NCI-H82 treated with DMSO at 0.1 percent for 48 hours (cell line): ENCODE results near the gene CFAP58.
"Not testable (repeated sequence)": the region's sequence is repeated elsewhere in the genome, so short reads cannot be mapped to it uniquely, and the experiment has no call there.

Experiments used
- DNase-seq: peaks from one replicate; lab custom pipeline; 2025; ENCODE audit not compliant: unreplicated experiment; lab: John Stamatoyannopoulos, UW

CFAP58 gene

GRCh38 chr10:104433669-104434068, 80.0 kb downstream of the CFAP58 start:
- no peak for DNase-seq

DNA sequence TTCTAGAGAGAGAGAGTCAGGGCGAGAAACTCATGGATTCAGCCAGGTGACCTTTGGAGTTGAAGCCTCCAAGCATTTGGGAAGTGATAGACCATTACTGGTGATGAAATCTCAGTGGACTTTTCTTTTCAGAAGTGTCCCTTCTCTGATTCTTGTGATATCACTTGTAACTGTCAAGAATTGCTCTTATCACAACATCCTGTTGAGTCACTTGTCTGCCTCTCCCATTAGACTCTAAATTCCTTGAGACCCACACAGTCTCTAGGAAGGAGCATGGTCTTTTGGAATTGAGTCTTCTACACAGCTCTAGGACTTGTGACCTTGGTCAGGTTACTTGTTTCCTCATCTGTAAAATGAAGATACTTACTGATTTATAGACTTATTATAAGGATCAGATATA, 81.0 kb downstream of the CFAP58 start:
- no peak for DNase-seq

DNA sequence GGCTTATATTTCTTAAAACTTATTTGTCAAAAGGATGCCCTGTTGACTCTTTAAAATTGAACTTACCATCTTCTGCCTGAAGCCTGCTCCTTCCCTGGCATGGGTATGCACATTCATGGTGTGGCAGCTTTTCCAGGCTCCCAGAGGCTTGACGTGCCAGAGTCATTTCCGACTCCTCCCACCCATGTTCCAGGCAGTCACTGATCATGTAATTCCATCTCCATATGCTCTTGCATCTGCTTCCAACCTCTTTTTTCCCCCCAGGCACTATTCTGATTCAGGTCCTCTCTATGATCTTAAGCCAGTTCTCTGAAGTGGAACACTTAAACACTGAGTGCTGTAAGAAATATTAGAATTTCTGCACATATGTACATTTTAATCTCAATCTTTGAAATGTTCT, 82.2 kb downstream of the CFAP58 start:
- DNase-seq, result peak; percentile 27

DNA sequence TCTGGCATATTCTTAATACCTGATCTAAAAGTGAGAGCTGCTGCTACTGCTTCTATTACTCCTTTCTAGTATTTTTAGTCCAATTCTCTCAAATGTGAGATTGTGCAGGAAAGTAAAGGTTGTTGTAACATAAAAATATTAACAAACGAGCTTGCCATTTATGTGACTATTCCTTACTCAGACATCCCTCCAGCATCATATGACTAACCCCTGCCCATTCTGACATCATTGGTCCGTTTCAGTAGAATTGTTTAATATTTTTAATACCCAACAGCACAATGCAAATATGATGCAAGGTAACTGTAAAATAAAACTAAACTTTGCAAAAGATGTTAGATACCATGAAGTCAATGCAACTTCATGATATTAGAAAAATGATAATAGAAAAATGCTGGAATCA, 83.6 kb downstream of the CFAP58 start:
- no peak for DNase-seq

- DNase-seq, result no peak
Observed at GRCh38 chr10:104440221-104440620, 86.6 kb downstream of the CFAP58 start.

GRCh38 chr10:104441329-104442000, 87.8 kb downstream of the CFAP58 start:
- DNase-seq, result no peak

DNA sequence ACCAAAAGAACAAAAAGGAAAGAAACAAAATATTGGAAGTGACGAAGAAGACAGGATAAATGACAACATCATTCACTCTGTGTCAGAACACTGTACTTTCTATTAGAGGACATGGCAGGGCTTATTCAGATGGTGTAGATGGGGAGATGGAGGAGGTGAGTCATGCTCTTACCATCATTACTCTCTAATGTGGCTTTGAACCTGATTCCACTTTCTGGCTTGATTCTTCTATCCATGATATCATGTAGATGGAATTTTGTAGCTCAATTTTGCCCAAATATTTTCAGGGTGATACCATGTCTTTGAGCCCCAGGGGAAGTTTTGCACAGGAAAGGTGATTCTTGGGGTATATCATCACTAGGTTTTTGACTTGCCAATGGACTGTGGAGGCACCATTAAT, 91.7 kb downstream of the CFAP58 start:
- DNase-seq, result no peak

- no peak for DNase-seq
Observed at GRCh38 chr10:104446151-104446550, 92.5 kb downstream of the CFAP58 start.

DNA sequence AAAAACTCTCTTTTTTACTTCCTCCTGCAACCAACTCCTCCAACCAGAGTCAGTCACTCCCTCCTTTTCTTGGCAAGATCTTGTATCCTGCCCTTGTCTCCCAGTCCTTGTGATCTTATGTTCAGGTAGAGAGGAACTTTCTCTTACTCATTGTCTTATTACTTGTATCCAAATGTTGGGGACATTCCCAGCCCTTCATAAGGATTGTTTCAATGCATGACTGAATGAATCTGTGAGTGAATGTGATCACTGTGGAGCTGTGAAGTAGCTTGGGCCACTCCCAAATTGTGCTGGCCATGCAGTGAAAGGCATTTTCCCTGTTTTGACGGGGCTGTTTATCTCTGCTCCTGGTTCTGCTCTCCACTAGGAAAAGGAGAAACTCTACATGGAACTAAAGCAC, 93.7 kb downstream of the CFAP58 start:
- no peak for DNase-seq

DNA sequence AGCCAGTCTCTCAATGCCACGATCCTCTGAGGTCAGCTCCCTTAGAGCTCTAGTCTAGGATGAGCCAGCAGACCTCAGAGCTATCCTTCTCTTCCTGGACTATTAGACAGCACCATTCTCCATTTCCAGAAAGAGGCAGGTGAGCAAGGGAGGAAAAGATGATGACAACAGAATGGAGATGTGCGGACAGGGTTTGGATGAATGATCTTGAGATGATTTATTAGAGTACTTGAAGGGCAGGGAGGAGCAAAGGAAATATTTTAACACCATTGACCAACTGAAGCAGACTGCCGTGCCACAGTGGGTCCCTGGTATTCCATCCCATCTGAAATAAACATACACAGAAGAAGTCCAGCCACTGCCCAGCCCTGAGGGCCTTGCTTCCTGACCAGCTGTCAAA, 94.3 kb downstream of the CFAP58 start:
- DNase-seq, result no peak

DNA sequence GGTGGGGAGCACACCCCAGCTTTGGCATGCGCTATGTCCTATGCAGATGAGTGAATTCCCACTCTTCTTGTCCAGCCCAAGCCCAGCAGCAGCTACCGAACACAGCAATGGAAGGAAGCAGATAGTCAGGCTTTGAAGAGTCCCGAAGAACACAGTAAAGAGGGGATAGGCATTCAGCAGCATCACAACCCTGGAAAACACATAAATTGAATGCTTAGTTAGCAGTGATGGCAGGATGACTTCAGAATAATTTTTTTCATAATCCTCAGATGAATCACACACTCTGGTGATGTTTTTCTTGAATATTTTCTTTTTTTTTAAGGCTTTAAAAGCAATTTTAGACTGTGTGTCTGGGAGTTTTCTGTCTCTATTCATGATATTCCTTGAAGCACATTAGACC, 95.8 kb downstream of the CFAP58 start:
- no peak for DNase-seq

- DNase-seq, result no peak
Observed at GRCh38 chr10:104450490-104450889, 96.9 kb downstream of the CFAP58 start.

DNA sequence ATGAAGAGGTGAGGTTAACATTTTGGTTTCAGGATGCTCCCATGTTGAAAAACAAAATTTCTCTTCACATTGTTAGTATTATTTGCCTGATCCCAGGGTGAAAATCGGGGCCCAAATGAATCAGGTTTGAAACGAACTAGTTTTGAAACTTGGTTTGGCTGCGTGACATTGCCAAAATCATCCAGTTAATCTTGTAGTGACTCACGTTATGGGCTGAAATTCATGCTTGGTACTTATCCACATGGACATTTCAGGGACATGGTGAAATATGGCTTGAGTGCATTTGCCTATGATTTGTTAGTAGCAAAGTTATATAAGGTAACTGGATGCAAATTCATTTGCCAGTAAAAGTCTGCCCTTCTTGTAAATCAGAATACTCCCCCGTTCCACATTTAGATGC, 97.3 kb downstream of the CFAP58 start:
- DNase-seq, result no peak

DNA sequence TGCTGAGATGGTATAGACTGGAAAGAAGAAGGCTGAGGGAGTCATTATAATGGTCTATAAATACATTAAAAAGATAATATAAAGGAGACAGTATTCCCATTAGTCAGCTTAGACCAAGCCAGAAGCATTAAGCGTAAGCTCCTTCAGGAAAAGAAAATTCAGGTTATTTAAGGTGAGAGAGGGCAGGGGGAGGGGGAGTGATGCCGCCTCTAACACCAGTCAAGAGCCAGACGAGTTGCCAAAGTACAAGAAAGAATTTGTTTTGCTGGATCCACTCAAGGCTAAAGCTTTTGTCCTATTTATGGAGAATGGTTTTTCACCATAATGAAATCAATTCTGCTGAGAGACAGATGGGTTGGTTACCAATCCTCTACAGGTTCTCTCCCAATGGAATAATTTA, 99.3 kb downstream of the CFAP58 start:
- DNase-seq, result peak; percentile 41

DNA sequence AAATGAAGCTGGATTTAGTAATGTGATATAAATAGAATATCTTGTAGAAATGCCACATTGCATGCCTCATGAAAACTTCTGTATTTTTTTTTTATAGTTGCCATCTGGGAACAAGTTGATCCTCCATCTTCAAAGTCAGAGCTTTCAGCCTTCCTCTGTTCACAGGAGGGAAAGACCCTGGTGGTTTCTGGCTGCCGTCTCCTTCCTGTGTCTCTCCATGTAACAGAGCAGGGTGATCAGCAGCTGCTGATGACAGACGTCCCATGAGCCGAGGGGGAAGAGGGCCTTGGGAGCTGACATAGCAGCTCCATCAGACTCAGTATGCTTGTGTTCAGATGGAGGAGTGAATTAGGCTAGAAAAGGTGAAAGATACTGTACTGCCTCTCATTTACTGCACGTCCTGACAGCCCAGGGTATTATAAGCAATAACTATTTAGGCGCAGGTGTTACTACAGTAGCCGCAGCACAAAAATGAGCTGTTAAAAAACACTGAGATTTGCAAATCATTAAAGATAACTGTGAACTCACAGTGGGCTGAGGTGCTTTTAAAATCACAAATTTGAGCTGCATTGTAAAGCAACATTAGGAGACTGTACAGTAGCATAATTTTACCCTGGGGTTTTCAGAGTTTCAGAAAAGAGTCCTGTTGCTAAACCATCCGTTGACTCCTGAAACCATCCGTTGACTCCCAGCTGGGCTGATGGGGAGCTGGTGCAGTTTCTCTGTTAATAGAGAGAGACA, 103.3 kb downstream of the CFAP58 start:
- DNase-seq, result no peak

DNA sequence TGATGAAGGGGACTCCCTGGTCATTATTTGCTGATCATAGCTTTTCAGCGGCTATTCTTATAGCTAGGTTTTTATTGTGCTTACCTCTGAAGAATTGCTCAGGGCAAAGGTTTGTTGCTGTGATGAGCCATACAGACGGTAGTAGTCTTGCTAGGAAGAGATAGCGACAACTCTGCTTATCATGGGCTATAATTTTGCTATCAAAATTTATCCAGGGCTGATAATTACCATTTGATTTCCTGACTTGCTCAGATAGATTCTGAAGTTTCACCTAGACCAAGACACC, 103.9 kb downstream of the CFAP58 start:
- DNase-seq, result no peak

GRCh38 chr10:104465575-104465974, 111.9 kb downstream of the CFAP58 start:
- not testable (repeated sequence) for DNase-seq

DNA sequence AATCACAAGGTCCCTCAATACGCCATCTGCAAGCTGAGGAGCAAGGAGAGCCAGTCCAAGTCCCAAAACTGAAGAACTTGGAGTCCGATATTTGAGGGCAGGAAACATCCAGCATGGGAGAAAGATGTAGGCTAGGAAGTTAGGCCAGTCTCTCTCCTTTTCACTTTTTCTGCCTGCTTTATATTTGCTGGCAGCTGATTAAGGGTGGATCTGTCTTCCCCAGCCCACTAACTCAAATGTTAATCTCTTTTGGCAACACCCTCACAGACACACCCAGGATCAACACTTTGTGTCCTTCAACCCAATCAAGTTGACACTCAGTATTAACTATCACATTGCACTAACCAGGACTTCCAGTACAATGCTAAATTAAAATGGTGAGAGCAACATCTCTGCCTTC, 115.2 kb downstream of the CFAP58 start:
- DNase-seq, result not testable (repeated sequence)

DNA sequence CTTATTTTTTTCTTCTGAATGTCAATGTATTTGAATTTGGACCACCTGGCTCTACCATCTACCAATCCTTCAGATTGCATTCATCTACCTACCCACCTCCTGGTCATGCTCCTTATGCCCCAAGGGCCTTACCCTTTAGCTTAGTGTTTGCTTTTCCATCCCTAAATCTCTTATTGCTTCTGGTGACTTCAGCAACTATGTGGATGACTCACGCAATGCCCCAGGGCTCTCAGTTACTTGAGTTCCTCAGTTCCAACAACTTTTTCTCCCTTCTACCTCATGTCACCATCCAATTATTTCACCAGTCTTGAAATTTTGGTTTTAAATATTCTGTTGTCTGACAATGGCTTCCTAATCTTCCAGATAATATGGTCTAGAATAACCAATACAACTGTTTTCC, 118.9 kb downstream of the CFAP58 start:
- DNase-seq, result no peak

GRCh38 chr10:104472957-104473745, 119.5 kb downstream of the CFAP58 start:
- no peak for DNase-seq

DNA sequence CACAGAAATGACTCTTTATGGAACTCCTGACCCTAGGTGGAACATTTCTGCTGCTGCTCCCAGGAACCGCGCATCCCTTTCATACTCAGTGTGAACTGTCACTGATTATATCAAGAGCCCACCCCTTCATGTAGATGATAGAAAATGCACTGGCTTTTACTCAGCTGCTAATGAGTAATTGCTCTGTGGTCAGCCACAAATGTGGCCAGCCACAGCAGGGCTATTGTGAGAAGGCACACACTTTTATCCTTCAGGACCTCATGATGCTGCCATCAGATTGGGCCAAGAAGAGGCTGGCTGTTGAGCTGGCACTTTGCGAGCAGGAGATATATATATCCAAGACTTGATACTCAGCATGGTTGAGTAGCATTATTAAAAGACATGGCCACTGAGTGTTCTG, 124.7 kb downstream of the CFAP58 start:
- no peak for DNase-seq

GRCh38 chr10:104479906-104480593, 126.4 kb downstream of the CFAP58 start:
- DNase-seq, result no peak
